VCaP (cell line): ENCODE results near the gene TUBA4A.
"Not testable (repeated sequence)": the region's sequence is repeated elsewhere in the genome, so short reads cannot be mapped to it uniquely, and the experiment has no call there.

Experiments used
- H3K27ac ChIP-seq: fragments of 450-650 bp; 2 replicates; pipeline ENCODE4 v1.5.1; 2017
- TF ChIP-seq, protein P1 (sequence below): fragments of 450-650 bp; conservative IDR thresholded peaks from 2 replicates; pipeline ENCODE4 v1.5.1; 2017; ENCODE audit warnings: mild to moderate bottlenecking, moderate library complexity

Gene TUBA4A

DNA sequence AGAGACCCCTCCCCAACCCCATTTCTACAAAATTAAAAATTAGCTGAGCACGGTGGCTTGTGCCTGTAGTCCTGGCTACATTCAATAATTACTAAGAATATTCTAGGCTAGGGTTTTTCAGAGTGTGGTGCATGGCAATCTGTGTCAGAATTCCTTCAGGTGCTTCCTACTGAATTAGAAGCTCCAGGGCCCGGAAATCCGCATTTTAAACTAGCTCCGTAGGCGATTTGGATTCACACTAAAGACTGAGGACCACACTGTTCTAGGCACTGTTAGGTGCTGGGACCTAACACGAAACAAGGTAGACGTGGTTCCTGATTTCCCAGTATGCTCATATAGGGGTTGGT lies 47.8 kb downstream of the TUBA4A start:
- TF ChIP-seq, protein P1, sequence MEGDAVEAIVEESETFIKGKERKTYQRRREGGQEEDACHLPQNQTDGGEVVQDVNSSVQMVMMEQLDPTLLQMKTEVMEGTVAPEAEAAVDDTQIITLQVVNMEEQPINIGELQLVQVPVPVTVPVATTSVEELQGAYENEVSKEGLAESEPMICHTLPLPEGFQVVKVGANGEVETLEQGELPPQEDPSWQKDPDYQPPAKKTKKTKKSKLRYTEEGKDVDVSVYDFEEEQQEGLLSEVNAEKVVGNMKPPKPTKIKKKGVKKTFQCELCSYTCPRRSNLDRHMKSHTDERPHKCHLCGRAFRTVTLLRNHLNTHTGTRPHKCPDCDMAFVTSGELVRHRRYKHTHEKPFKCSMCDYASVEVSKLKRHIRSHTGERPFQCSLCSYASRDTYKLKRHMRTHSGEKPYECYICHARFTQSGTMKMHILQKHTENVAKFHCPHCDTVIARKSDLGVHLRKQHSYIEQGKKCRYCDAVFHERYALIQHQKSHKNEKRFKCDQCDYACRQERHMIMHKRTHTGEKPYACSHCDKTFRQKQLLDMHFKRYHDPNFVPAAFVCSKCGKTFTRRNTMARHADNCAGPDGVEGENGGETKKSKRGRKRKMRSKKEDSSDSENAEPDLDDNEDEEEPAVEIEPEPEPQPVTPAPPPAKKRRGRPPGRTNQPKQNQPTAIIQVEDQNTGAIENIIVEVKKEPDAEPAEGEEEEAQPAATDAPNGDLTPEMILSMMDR: no peak
- H3K27ac ChIP-seq: peak overlapping the region; percentile 89

DNA sequence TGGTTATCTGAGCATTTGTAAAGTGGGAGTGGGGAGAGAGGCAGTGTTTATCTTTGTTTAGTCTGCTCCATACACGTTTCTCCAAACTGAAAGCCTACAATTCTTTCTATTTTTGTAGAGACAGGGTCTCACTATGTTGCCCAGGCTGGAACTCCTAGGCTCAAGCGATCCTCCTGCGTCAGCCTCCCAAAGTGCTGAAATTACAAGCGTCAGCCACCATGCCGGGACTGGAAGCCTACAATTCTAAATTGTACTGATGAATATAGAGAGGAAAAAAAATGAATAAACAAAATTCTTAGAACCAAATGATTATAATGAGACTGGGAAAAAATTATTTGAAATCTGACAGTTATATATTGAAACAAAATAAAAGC lies 48.6 kb downstream of the TUBA4A start:
- TF ChIP-seq, protein P1: no peak
- no peak overlapping the region for H3K27ac ChIP-seq

DNA sequence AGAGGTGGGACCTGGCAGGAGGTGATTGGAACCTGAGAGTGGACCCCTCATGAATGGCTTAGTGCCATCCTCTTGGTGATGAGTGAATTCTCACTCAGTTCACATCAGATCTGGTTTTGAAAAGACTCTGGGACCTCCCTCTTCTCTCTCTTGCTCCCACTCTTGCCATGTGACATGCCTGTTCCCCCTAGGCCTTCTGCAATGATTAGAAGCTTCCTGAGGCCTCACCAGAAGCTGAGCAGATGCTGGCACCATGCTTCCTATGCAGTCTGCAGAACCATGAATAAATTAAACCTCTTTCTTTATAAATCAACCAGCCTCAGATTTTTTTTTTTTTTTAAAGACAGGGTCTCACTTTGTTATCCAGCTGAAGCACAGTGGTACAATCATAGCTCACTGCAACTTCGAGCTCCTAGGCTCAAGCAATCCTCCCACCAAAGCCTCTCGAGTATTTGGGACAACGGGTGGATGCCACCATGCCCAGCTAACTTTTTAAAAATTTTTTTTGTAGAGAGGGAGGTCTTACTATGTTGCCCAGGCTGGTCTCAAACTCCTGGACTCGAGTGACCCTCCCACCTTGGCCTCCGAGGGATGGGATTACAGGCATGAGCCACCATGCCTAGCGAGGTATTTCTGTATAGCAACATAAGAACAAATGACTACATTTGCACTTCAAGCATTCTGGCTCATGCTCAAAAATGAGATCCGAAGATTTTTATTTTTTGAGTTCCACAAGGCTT lies 49.1 kb downstream of the TUBA4A start:
- H3K27ac ChIP-seq: no peak overlapping the region
- TF ChIP-seq, protein P1: no peak

DNA sequence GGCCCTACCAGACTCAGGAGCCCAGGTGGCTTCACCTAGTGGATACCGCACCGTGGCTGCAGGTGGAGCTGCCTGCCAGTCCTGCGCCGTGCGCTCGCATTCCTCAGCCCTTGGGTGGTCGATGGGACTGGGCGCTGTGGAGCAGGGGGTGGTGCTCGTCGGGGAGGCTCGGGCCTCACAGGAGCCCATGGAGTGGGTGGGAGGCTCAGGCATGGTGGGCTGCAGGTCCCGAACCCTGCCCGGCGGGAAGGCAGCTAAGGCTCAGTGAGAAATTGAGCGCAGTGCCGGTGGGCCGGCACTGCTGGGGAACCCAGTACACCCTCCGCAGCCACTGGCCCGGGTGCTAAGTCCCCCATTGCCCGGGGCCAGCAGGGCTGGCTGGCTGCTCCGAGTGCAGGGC lies 52.4 kb downstream of the TUBA4A start:
- peak overlapping the region; percentile 49; the same call in 1 of the 2 replicates for H3K27ac ChIP-seq

DNA sequence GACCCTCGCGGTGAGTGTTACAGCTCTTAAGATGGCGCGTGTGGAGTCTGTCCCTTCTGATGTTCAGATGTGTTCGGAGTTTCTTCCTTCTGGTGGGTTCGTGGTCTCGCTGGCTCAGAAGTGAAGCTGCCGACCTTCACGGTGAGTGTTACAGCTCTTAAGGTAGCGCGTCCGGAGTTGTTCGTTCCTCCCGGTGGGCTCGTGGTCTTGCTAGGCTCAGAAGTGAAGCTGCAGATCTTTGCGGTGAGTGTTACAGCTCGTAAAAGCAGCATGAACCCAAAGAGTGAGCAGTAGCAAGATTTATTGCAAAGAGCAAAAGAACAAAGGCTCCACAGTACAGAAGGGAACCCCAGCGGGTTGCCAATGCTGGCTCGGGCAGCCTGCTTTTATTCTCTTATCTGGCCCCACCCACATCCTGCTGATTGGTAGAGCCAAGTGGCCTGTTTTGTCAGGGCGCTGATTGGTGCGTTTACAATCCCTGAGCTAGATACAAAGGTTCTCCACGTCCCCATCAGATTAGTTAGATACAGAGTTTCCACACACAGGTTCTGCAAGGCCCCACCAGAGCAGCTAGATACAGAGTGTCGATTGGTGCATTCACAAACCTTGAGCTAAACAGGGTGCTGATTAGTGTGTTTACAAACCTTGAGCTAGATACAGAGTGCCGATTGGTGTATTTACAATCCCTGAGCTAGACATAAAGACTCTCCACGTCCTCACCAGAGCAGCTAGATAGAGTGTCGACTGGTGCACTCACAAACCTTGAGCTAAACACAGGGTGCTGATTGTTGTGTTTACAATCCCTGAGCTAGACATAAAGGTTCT lies 53.0 kb downstream of the TUBA4A start:
- not testable (repeated sequence) for H3K27ac ChIP-seq
